Panc1 (cell line): ENCODE data around the gene APEX1.

Source experiments
- CTCF ChIP-seq: fragments of 450-650 bp; IDR thresholded peaks from 2 replicates; pipeline ENCODE4 v1.5.1; 2017; ENCODE audit warnings: mild to moderate bottlenecking
- REST ChIP-seq, 2 experiments: IDR thresholded peaks; 2 replicates each; pipeline ENCODE4 v1.6.1; 2011 to 2012; ENCODE audit warnings: low read depth in 2 of 2, control low read depth in 1 of 2, low read length in 1 of 2, mild to moderate bottlenecking in 1 of 2, moderate library complexity in 1 of 2; ENCODE audit not compliant: insufficient read depth in 1 of 2

- TF ChIP-seq CTCF (no peak), REST (IDR thresholded peaks at IDR 0.05; ENCODE audit: insufficient read depth in 1 of 2, low read depth in 2 of 2, low read length in 1 of 2) (no peak)
These were observed 26.2 kb upstream of the APEX1 start for GRCh38 chr14:20428802-20429201.
